Measurements from ENCODE around the gene NXPE3. TPM values are rescaled to one million over a fixed set of nuclear protein-coding genes. Genes with fewer than 3 reads are reported as not detected.

The NXPE3 gene
- total RNA-seq, 1 donor from 2014 or later, result 26.9 TPM

- intact Hi-C loops (cut with DNase I), result no loop called here
- no peak for DNase-seq (ENCODE audit: low spot score)
Observed at GRCh38 chr3:101824702-101825101, 45.7 kb downstream of the NXPE3 start.

DNA sequence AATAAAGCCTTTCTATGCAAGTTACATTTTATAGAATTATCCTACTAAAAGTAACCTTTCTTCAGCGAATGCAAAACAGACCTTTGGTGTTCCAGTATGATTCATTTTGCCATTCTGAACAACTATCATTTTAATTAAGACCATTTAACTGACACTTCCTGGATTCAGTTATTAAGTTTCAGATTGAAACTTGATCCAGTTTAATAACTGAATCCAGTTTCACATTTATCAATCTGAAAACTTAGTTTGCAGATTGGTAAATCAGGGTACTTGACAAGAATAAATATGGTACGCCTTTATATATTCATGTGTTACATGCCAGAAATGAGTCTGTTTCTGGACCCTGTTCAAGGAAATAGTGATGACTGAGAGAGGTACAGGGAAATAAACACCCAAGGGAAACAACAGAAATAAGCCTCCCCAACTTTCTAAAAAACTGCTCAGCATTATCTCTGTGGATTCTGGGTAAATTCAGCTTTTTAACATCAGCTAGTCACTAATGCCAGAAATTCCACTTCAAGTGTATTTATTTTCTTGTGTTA is 47.0 kb downstream of the NXPE3 start:
- DNase-seq (ENCODE audit: low spot score), result no peak
- intact Hi-C loops (cut with DNase I), result no loop called here

GRCh38 chr3:101827211-101828174 is 48.5 kb downstream of the NXPE3 start:
- intact Hi-C loops (cut with DNase I), result loop anchor here (1.0 to 2.0 kb wide), 2 partner anchors 22 to 113 kb away; partner anchors contain the start of gene NFKBIZ
- peak; percentile 90 for DNase-seq (ENCODE audit: low spot score)

- intact Hi-C loops (cut with DNase I), result loop anchor here (2.0 kb wide), 1 partner anchor 113 kb away; no protein-coding TSS in a partner anchor
- DNase-seq (ENCODE audit: low spot score), result no peak
Observed at GRCh38 chr3:101828276-101828675, 49.3 kb downstream of the NXPE3 start.

GRCh38 chr3:101828691-101829436 is 49.9 kb downstream of the NXPE3 start:
- DNase-seq (ENCODE audit: low spot score), result peak; percentile 78
- intact Hi-C loops (cut with DNase I), result loop anchor here (2.0 kb wide), 1 partner anchor 112 kb away; no protein-coding TSS in a partner anchor

- intact Hi-C loops (cut with DNase I), result loop anchor here (2.0 kb wide), 1 partner anchor 111 kb away; no protein-coding TSS in a partner anchor
- DNase-seq (ENCODE audit: low spot score), result no peak
Observed at GRCh38 chr3:101829437-101829830, 50.4 kb downstream of the NXPE3 start.

DNA sequence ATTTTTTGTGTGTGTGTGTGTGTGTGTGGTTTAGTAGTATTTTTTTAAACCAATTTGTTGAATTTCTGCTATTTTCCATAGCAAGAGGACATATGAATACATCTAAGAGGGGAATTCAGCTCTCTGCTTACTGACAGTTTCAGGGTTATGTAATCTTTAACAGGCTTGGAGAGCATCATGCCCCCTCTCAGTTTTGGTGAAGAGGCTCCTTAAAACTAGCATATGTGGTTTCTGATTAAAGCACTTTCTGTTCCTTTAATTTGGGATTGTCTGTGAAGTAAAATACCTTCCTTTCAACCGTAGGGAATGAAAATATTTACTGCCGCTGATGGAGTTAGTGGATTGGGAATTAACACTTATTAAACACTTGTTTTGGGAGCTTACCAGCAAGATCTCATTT is 50.9 kb downstream of the NXPE3 start:
- intact Hi-C loops (cut with DNase I), result loop anchor here (2.0 kb wide), 1 partner anchor 111 kb away; no protein-coding TSS in a partner anchor

GRCh38 chr3:101833446-101833974 is 54.5 kb downstream of the NXPE3 start:
- no peak for DNase-seq (ENCODE audit: low spot score)

More for the DNA sequence above, 50.9 kb downstream of the NXPE3 start:
- DNase-seq (ENCODE audit: low spot score), result no peak

GRCh38 chr3:101835676-101836075 is 56.7 kb downstream of the NXPE3 start:
- DNase-seq (ENCODE audit: low spot score), result no peak
- intact Hi-C loops (cut with DNase I), result no loop called here

More at GRCh38 chr3:101833446-101833974, 54.5 kb downstream of the NXPE3 start:
- intact Hi-C loops (cut with DNase I), result no loop called here

GRCh38 chr3:101836160-101836559 is 57.1 kb downstream of the NXPE3 start:
- DNase-seq (ENCODE audit: low spot score), result no peak
- intact Hi-C loops (cut with DNase I), result no loop called here

DNA sequence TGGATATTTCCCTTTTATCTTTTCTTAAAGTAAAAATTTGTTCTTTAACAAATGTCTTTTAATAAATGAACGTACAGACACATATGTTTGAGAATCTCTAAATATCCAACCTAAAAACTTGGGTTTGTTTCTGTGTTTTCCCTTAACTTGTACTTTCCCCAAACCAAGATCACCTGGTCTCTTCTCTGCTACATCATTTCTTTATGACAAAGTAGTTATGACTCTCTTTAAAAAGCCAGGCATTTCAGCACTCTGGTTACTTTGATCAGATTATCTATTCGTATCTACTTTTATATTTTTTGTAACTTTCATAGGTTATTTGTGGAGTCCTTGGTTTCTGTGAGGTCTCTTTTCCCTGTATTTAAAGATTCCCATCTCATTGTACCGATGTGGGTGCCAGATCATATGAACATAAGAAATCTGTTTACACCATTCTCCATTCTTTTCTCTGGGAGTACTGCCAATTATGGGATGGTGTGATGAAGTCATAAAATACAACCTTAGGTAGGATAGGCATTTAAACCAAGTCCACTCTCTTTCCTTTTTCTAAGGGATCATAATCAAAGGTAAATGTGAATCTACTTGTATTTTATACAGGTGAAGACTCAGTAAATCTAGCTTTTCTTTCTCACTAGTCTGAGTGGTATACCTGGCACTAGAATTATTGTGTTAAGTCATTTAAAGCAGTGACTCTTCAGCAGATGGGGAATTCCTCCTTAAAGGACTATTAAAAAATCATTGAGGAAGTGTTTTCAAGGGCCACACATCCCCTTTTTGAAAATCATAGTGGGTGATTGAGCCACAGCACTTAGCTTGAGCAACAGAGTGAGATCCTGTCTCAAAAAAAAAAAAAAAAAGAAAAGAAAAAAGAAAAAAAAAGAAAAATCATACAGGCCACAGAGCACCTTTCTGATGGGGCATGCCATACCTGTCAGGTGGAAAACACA is 57.9 kb downstream of the NXPE3 start:
- DNase-seq (ENCODE audit: low spot score), result no peak
- intact Hi-C loops (cut with DNase I), result no loop called here

- no peak for DNase-seq (ENCODE audit: low spot score)
- intact Hi-C loops (cut with DNase I), result no loop called here
Observed at GRCh38 chr3:101838691-101839090, 59.7 kb downstream of the NXPE3 start.

DNA sequence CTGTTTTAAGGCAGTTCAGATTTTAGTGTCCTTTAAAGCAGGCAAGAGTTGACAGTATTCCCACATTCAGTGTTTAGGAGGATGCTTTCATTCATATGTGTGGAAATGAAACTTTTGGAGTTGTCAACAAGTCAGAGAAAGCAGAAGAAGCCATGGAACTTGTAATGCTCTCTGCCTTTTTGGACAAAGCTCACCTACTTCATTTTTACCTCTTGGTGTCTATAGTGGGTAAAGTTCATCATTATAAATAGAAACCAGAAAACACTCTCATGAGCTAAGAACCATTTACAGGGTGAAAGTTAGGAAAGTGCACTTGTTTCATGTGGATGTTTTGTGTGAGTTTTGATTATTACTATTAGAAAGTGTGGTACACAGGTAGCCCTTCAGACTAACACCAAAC is 61.1 kb downstream of the NXPE3 start:
- no peak for DNase-seq (ENCODE audit: low spot score)
- intact Hi-C loops (cut with DNase I), result no loop called here

DNA sequence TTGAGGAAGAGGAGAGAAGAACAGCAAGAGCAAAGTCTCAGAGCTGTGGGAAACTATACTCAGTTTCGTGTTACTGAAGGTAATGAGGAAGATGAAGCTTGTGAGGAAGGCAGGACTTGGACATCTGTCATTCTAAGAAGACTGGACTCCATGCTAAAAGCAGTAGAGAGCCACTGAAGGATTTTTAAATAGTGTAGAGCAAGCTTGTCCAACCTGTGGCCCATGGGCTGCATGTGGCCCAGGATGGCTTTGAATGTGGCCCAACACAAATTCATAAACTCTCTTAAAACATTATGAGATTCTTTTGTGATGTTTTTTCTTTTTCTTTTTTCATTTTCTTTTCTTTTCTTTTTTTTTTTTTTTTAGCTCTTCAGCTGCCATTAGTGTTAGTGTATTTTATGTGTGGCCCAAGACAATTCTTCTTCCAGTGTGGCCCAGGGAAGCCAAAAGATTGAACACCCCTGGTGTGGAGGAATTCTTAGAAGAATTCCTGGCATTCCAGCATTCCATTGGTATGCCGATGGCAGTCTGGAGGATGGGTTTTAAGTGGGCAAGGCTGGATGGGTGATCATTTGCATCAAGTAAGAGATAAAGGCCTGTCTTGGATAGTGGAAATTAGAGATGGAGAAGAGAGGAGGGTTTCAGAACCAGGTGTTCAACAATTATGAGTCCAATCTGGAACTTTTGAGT is 63.4 kb downstream of the NXPE3 start:
- intact Hi-C loops (cut with DNase I), result no loop called here
- DNase-seq (ENCODE audit: low spot score), result no peak

DNA sequence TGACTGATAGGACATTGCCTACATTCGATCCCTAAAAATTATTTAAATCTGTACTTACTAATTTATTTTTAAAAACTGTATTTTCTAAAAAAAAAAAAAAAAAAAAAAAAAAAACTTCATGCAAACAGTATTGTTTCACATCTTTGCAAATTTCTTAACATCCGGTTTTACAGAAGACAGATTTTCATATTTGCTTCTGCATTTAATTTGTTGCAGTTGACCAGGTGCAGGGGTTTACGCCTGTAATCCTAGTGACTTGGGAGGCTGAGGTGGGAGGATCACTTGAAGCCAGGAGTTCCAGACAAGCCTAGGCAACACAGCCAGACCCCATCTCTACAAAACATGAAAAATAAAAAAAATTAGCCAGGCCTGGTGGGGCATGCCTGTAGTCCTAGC is 63.9 kb downstream of the NXPE3 start:
- intact Hi-C loops (cut with DNase I), result no loop called here
- no peak for DNase-seq (ENCODE audit: low spot score)

GRCh38 chr3:101845425-101845824 is 66.4 kb downstream of the NXPE3 start:
- no peak for DNase-seq (ENCODE audit: low spot score)
- intact Hi-C loops (cut with DNase I), result loop anchor here (5.0 kb wide), 1 partner anchor 337 kb away; no protein-coding TSS in a partner anchor

DNA sequence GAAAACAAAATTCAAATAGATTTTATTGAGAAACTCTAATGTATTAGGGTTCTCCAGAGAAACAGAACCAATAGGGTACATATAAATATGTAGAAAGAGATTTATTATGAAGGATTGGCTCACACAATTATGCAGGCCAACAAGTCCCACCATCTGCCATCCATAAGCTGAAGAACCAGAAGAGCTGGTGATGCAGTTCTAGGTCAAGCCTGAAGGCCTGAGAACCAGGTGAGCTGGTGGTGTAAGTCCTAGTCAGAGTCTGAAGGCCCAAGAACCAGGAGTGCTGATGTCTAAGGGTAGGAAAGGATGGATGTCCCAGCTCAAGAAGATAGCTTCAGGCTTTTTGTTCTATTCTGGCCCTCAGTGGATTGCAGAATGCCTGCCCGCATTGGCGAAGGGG is 67.7 kb downstream of the NXPE3 start:
- no peak for DNase-seq (ENCODE audit: low spot score)
- intact Hi-C loops (cut with DNase I), result loop anchor here (5.0 kb wide), 1 partner anchor 336 kb away; no protein-coding TSS in a partner anchor

GRCh38 chr3:101847328-101847727 is 68.3 kb downstream of the NXPE3 start:
- intact Hi-C loops (cut with DNase I), result loop anchor here (5.0 kb wide), 1 partner anchor 335 kb away; no protein-coding TSS in a partner anchor
- no peak for DNase-seq (ENCODE audit: low spot score)
